ENCODE data around the gene CHAD.

- no peak for TF ChIP-seq SUZ12 (IDR thresholded peaks at IDR 0.05; ENCODE audit: extremely low read depth, insufficient read depth, insufficient read length)
- no peak for TF ChIP-seq ZNF274 (IDR thresholded peaks at IDR 0.05; ENCODE audit: low read depth, low read length)
- no peak for TF ChIP-seq YY1 (IDR thresholded peaks at IDR 0.05; ENCODE audit: insufficient read depth, insufficient read length)
These were observed 20.6 kb downstream of the CHAD start for GRCh38 chr17:50447870-50448595.
